Endothelial cell of umbilical vein (primary cell): ENCODE measurements around the gene UPF1. TPM values are rescaled to one million over a fixed set of nuclear protein-coding genes. Genes with fewer than 3 reads are reported as not detected.

Experiments
- BruUV-seq: library from RNA; stranded (reverse); fragments of 400-500 nt; replicated peaks from 2 replicates; lab custom pipeline; 2021; lab: Mats Ljungman, UMichigan
- CTCF ChIA-PET: fragments of 300-600, 350-600 bp; sonication (Branson Sonifier 250); formaldehyde crosslinking; loops from one replicate; lab custom pipeline; 2021; ENCODE audit warnings: antibody characterized with exemption, inconsistent platforms; lab: Charles Lee
- POLR2A ChIA-PET: fragments of 300-600, 350-600 bp; sonication (Branson Sonifier 250); formaldehyde crosslinking; loops from one replicate; lab custom pipeline; 2021; ENCODE audit warnings: antibody characterized with exemption, inconsistent platforms; lab: Charles Lee
- DNase-seq: peaks from one replicate; pipeline ENCODE4 v3.0.0-alpha.2; 2011; ENCODE audit warnings: low read depth, low spot score
- FAIRE-seq: peaks from 2 replicates; lab custom pipeline; 2011; peaks lifted over from hg19 to GRCh38; lab: Jason Lieb, UNC
- H2AFZ ChIP-seq: 2 replicates; pipeline ENCODE4 v1.6.0; 2012; ENCODE audit warnings: low read depth, low read length, control low read depth, inconsistent platforms
- H3K27ac ChIP-seq: 2 replicates; pipeline ENCODE4 v1.5.1; 2011; ENCODE audit warnings: low read depth, mild to moderate bottlenecking, control low read depth, low read length, moderate library complexity; ENCODE audit not compliant: insufficient read depth
- H3K27me3 ChIP-seq, 2 experiments: 2 replicates each; pipeline versions ENCODE4 v1.6.0 to v1.6.1; 2011; ENCODE audit warnings: low read length in 2 of 2, mixed read lengths in 1 of 2; ENCODE audit not compliant: control insufficient read depth in 2 of 2, insufficient read depth in 2 of 2
- H3K36me3 ChIP-seq, 2 experiments: 2 replicates in 1 of 2; 3 replicates in 1 of 2; pipeline ENCODE4 v1.5.1; 2011; ENCODE audit warnings: low read length in 2 of 2, mild to moderate bottlenecking in 1 of 2, moderate library complexity in 1 of 2; ENCODE audit not compliant: control insufficient read depth in 2 of 2, insufficient read depth in 2 of 2; ENCODE audit errors: extremely low read depth in 1 of 2
- H3K4me1 ChIP-seq: 3 replicates; pipeline ENCODE4 v1.5.1; 2011; ENCODE audit warnings: mild to moderate bottlenecking, low read length; ENCODE audit not compliant: control insufficient read depth, insufficient read depth; ENCODE audit errors: extremely low read depth
- H3K4me2 ChIP-seq: 2 replicates; pipeline ENCODE4 v1.6.1; 2011; ENCODE audit warnings: low read length, control low read depth, mixed read lengths; ENCODE audit not compliant: insufficient read depth
- H3K4me3 ChIP-seq, 3 experiments: fragments of 200-600 bp in 1 of 3; sonication (generic), shearing (Covaris generic) in 1 of 3; replicated peaks in 1 of 3; 2 replicates each; pipeline ENCODE4 v1.5.1; 2011 to 2016; ENCODE audit warnings: control low read depth in 3 of 3, low read length in 3 of 3, mild to moderate bottlenecking in 2 of 3, inconsistent platforms in 1 of 3, low read depth in 1 of 3, moderate library complexity in 1 of 3; ENCODE audit not compliant: insufficient read depth in 1 of 3
- H3K79me2 ChIP-seq: 2 replicates; pipeline ENCODE4 v1.6.0; 2012; ENCODE audit warnings: low read length, inconsistent platforms; ENCODE audit not compliant: control insufficient read depth, insufficient read depth
- H3K9ac ChIP-seq: replicated peaks from 2 replicates; pipeline ENCODE3; 2011; ENCODE audit warnings: low read length, control low read depth; ENCODE audit not compliant: insufficient read depth; ENCODE audit errors: extremely low read depth
- H3K9me1 ChIP-seq: replicated peaks from 3 replicates; pipeline ENCODE4 v1.6.0; 2011; ENCODE audit warnings: mild to moderate bottlenecking, low read length; ENCODE audit not compliant: control insufficient read depth, insufficient read depth; ENCODE audit errors: extremely low read depth
- H3K9me3 ChIP-seq: replicated peaks from 2 replicates; pipeline ENCODE4 v1.5.1; 2012; ENCODE audit warnings: low read length, inconsistent platforms; ENCODE audit not compliant: control insufficient read depth, insufficient read depth
- H4K20me1 ChIP-seq: replicated peaks from 2 replicates; pipeline ENCODE3; 2011; ENCODE audit warnings: mild to moderate bottlenecking, low read length; ENCODE audit not compliant: control insufficient read depth, insufficient read depth; ENCODE audit errors: extremely low read depth
- EZH2 ChIP-seq: IDR thresholded peaks from 2 replicates; pipeline ENCODE4 v1.6.1; 2012; ENCODE audit warnings: borderline replicate concordance, low read depth, mild to moderate bottlenecking, moderate library complexity, low read length, inconsistent platforms; ENCODE audit not compliant: severe bottlenecking
- FOS ChIP-seq: IDR thresholded peaks from 2 replicates; pipeline ENCODE4 v1.6.1; 2011; ENCODE audit warnings: mild to moderate bottlenecking, low read length, moderate library complexity, borderline replicate concordance; ENCODE audit not compliant: insufficient read depth
- GATA2 ChIP-seq: IDR thresholded peaks from 2 replicates; pipeline ENCODE4 v1.7.0; 2011; ENCODE audit warnings: low read depth, mild to moderate bottlenecking, moderate library complexity, mixed read lengths, low read length; ENCODE audit not compliant: insufficient read length, insufficient read depth
- JUN ChIP-seq: IDR thresholded peaks from 2 replicates; pipeline ENCODE4 v1.6.1; 2011; ENCODE audit warnings: borderline replicate concordance, low read depth; ENCODE audit not compliant: insufficient read length, insufficient read depth
- MYC ChIP-seq: IDR thresholded peaks from one replicate; pipeline ENCODE4 v1.6.1; 2011; ENCODE audit warnings: mild to moderate bottlenecking, low read depth, low read length
- POLR2A ChIP-seq: IDR thresholded peaks from 2 replicates; pipeline ENCODE4 v1.6.1; 2012; ENCODE audit warnings: low read depth, mild to moderate bottlenecking, control low read depth, low read length
- POLR2AphosphoS5 ChIP-seq: IDR thresholded peaks from 2 replicates; pipeline ENCODE4 v1.6.1; 2012; ENCODE audit warnings: low read depth, mild to moderate bottlenecking, control low read depth, low read length, moderate library complexity; ENCODE audit not compliant: insufficient read depth
- dilution Hi-C: fragments of 300-500 bp; cut with MboI; formaldehyde crosslinking; loops from one replicate; pipeline ENCODE4 v1.15.0; 2019; ENCODE audit warnings: low sequenced_read_pairs; ENCODE audit not compliant: extremely low pct_ligation_motif_present
- intact Hi-C: fragments of 100-400 bp; cut with micrococcal nuclease; formaldehyde crosslinking; loops from one replicate; pipeline ENCODE4 v1.10.0; 2022
- polyA plus RNA-seq, 4 experiments: library from polyadenylated mRNA; depleted of rRNA in 3 of 4; stranded (reverse) in 3 of 4; unstranded in 1 of 4; fragments of >200 nt; gene quantifications; 2 replicates each; pipeline versions ENCODE4 v1.2.1 to v1.2.3, GENCODE V29; 2011 to 2012; ENCODE audit warnings: missing spikeins in 1 of 4
- total RNA-seq: library from RNA; stranded (reverse); gene quantifications from 2 replicates; pipeline ENCODE4 v1.2.3, GENCODE V29; 2021
- TF ChIP-seq, protein P1 (sequence below): IDR thresholded peaks from 2 replicates; pipeline ENCODE4 v1.6.1; 2011; ENCODE audit not compliant: insufficient read depth, insufficient read length
- TF ChIP-seq, protein P2 (sequence below), 2 donors: IDR thresholded peaks; 1 replicate in 1 of 2; 2 replicates in 1 of 2; pipeline ENCODE4 v1.5.1; 2011; ENCODE audit warnings: low read length in 2 of 2, mild to moderate bottlenecking in 2 of 2, moderate library complexity in 2 of 2, control low read depth in 1 of 2, inconsistent platforms in 1 of 2, low read depth in 1 of 2; ENCODE audit not compliant: insufficient read depth in 1 of 2; ENCODE audit errors: extremely low read depth in 1 of 2

The UPF1 gene
- total and polyA plus RNA-seq, 2 donors (not counting 3 experiments of a cell fraction or from before 2014, with no cell fraction given), result 65.9 to 68.2 TPM

DNA sequence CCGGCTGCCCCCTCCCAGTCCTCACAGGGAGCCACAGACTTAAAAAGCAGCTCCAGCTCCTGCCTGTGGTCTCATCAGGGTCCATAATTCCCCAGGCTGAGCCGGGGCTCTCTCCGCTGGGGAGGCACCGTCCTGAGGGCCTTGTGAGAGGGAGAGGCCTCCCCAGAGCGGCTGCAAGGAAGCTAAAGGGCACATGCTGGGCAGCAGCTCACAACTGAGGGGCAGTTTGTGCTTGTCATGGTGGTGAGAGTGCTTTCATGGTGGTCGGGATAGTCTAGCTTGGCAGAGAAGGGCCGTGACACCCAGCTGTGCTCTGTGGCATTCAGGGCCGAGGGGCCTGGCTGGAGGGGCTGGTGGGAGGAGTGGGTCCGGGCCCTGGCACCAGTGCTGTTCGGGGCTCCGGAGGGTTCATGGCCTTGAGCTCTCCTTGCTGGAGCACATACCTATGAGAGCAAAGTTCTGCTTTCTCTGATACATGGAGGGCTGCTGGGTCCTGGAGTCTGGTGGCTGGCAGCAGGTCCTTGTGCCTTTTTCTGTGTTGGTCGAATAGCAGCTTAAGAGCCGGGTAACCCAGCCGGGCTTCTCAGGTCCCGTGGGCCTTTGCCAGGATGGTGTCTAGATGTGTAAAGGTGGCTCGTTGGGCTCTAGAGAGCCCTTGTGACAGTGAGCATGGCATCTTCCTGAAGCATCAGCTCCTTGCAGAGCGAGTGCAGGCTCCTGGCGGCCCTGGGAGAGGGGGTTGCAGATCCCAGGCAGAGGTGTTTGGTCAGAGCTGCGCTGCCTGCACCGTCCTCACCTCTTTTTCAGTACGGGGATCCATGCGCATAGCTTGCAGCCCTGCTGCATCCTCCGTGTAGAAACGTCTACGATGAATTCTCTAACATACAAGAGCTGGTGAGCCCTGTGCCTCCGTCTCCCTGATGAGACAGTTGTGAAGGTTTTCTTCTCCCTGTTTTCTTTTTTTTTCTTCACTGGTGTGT lies 8.8 kb downstream of the UPF1 start:
- FAIRE-seq (no peak), DNase-seq (no peak)
- Histone ChIP-seq H3K4me2 (no peak overlapping the region), H3K9me1 (no peaks in the 10 kb centered on the region), H3K36me3 (peaks cover 0 to 4% of the 10 kb centered on the region in 2 experiments), H2AFZ (no peak overlapping the region), H3K9ac (no peak overlapping the region), H3K27ac (no peak overlapping the region), H3K9me3 (no peaks in the 10 kb centered on the region), H3K4me3 (no peak overlapping the region), H3K4me1 (peaks cover 15% of the 10 kb centered on the region), H3K79me2 (peaks cover 98% of the 10 kb centered on the region), H4K20me1 (peaks cover 9% of the 10 kb centered on the region), H3K27me3 (no peaks in the 10 kb centered on the region)
- intact Hi-C loops (no loop called here), dilution Hi-C loops (no loop called here)
- BruUV-seq, result no TSS peak
- CTCF ChIA-PET, result interaction anchor here (0.7 to 5.7 kb wide), 4 partner anchors 7 to 248 kb away, joined by 3 to 53 read pairs (median 4); no protein-coding TSS in a partner anchor
- POLR2A ChIA-PET, result no interaction called here
- TF ChIP-seq, protein P1, sequence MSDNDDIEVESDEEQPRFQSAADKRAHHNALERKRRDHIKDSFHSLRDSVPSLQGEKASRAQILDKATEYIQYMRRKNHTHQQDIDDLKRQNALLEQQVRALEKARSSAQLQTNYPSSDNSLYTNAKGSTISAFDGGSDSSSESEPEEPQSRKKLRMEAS, result no peak

DNA sequence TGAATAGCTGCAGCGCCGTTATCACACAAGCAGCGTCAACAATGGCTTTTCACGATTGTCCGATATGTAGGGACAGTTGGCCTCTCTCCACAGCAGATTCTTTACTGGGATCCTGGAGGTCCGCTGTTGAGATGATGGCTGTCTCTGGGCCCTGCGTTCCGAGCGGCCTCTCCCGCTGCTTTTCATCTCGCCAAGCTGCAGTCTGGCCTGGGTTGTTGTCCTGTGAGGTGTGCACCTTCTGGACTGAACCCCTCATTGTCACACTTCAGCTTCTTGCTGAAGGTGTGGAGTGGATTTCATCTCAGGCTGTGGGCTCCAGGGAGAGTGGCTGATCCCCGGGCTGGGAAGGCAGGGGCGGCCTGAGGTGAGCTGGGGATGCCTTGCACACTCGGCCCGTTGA lies 9.6 kb downstream of the UPF1 start:
- H3K4me3 ChIP-seq, result no peak overlapping the region
- H3K27ac ChIP-seq, result no peak overlapping the region
- dilution Hi-C loops (no loop called here), intact Hi-C loops (no loop called here)
- H4K20me1 ChIP-seq, result peaks cover 7% of the 10 kb centered on the region
- H3K36me3 ChIP-seq, result peaks cover 0 to 5% of the 10 kb centered on the region in 2 experiments
- ChIA-PET CTCF (interaction anchor here (1.0 to 5.7 kb wide), 2 partner anchors 6 to 247 kb away, joined by 3 to 53 read pairs; no protein-coding TSS in a partner anchor), POLR2A (no interaction called here)
- no TSS peak for BruUV-seq
- H2AFZ ChIP-seq, result no peak overlapping the region
- H3K9ac ChIP-seq, result no peak overlapping the region
- DNase-seq, result no peak
- no peak for TF ChIP-seq POLR2A
- TF ChIP-seq MYC, result no peak
- no peak for TF ChIP-seq FOS
- no peak for TF ChIP-seq EZH2
- TF ChIP-seq GATA2, result no peak
- TF ChIP-seq POLR2AphosphoS5, result no peak
- TF ChIP-seq, protein P1, result no peak
- TF ChIP-seq, protein P2, sequence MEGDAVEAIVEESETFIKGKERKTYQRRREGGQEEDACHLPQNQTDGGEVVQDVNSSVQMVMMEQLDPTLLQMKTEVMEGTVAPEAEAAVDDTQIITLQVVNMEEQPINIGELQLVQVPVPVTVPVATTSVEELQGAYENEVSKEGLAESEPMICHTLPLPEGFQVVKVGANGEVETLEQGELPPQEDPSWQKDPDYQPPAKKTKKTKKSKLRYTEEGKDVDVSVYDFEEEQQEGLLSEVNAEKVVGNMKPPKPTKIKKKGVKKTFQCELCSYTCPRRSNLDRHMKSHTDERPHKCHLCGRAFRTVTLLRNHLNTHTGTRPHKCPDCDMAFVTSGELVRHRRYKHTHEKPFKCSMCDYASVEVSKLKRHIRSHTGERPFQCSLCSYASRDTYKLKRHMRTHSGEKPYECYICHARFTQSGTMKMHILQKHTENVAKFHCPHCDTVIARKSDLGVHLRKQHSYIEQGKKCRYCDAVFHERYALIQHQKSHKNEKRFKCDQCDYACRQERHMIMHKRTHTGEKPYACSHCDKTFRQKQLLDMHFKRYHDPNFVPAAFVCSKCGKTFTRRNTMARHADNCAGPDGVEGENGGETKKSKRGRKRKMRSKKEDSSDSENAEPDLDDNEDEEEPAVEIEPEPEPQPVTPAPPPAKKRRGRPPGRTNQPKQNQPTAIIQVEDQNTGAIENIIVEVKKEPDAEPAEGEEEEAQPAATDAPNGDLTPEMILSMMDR (IDR thresholded peaks at IDR 0.05; ENCODE audit: extremely low read depth in 1 of 2, insufficient read depth in 1 of 2, low read depth in 1 of 2, low read length in 2 of 2), result no peak
- no peak for TF ChIP-seq JUN
- peaks cover 98% of the 10 kb centered on the region for H3K79me2 ChIP-seq
- H3K27me3 ChIP-seq, result no peaks in the 10 kb centered on the region
- FAIRE-seq, result no peak
- no peaks in the 10 kb centered on the region for H3K9me3 ChIP-seq
- H3K4me2 ChIP-seq, result no peak overlapping the region
- peaks cover 15% of the 10 kb centered on the region for H3K4me1 ChIP-seq
- no peaks in the 10 kb centered on the region for H3K9me1 ChIP-seq
